SH-SY5Y (cell line): ENCODE data around the gene MMS22L.

Experiments
- GATA2 ChIP-seq: IDR thresholded peaks from 2 replicates; pipeline ENCODE4 v1.6.1; 2011; ENCODE audit warnings: mild to moderate bottlenecking, low read depth, low read length
- GATA3 ChIP-seq: IDR thresholded peaks from 2 replicates; pipeline ENCODE4 v1.6.1; 2011; ENCODE audit warnings: low read depth, mild to moderate bottlenecking, low read length, moderate library complexity

DNA sequence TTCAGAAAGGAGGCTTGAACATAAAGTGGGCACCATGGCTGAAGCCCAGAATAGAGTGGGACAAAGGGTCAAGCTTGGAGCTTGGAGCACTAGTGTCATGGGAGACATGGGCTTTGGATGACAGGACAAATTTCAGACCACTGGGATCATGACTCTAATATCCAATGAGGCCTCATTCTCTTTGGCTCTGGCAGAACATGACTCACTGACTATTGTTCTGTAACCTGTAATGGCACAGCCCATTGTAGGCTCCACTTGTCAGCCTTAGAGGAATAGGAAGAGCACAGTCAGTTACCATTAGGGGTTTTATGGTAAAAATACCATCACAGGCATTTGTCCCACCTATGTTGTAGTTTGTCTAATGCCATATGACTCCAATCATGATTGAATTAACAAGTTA is 34.0 kb upstream of the MMS22L start:
- no peak for TF ChIP-seq GATA3
- no peak for TF ChIP-seq GATA2
